ENCODE data around the gene SLC38A2.
"Not testable (repeated sequence)": the region's sequence is repeated elsewhere in the genome, so short reads cannot be mapped to it uniquely, and the experiment has no call there.

DNA sequence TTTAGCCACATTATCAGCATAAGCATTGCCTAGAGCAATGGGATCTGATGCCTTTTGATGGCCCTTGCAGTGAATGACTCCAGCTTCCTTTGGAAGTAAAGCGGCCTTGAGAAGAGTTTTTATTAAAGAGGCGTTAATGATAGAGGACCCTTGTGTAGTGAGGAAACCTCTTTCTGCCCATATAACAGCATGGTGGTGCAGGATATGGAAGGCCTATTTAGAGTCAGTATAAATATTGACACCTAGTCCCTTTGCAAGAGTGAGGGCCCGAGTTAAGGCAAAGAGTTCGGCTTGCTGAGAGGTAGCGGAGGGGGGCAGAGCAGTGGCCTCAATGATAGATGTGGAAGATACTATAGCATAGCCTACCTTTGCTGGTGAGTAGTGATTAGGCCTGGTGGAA, 47.5 kb downstream of the SLC38A2 start:
- TF ChIP-seq, protein P1, sequence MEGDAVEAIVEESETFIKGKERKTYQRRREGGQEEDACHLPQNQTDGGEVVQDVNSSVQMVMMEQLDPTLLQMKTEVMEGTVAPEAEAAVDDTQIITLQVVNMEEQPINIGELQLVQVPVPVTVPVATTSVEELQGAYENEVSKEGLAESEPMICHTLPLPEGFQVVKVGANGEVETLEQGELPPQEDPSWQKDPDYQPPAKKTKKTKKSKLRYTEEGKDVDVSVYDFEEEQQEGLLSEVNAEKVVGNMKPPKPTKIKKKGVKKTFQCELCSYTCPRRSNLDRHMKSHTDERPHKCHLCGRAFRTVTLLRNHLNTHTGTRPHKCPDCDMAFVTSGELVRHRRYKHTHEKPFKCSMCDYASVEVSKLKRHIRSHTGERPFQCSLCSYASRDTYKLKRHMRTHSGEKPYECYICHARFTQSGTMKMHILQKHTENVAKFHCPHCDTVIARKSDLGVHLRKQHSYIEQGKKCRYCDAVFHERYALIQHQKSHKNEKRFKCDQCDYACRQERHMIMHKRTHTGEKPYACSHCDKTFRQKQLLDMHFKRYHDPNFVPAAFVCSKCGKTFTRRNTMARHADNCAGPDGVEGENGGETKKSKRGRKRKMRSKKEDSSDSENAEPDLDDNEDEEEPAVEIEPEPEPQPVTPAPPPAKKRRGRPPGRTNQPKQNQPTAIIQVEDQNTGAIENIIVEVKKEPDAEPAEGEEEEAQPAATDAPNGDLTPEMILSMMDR (IDR thresholded peaks at IDR 0.05; ENCODE audit: poor library complexity, severe bottlenecking), result not testable (repeated sequence)
- TF ChIP-seq SMC3 (conservative IDR thresholded peaks at IDR 0.05; ENCODE audit: poor library complexity); POLR2AphosphoS5 (IDR thresholded peaks at IDR 0.05); RAD21 (conservative IDR thresholded peaks at IDR 0.05); EZH2 (IDR thresholded peaks at IDR 0.05; ENCODE audit: borderline replicate concordance, insufficient read depth, low read length, poor library complexity, severe bottlenecking); EP300 (conservative IDR thresholded peaks at IDR 0.05; ENCODE audit: poor library complexity, severe bottlenecking); TAF1 (IDR thresholded peaks at IDR 0.05; ENCODE audit: low read depth): not testable (repeated sequence)
- TF ChIP-seq, protein P2, sequence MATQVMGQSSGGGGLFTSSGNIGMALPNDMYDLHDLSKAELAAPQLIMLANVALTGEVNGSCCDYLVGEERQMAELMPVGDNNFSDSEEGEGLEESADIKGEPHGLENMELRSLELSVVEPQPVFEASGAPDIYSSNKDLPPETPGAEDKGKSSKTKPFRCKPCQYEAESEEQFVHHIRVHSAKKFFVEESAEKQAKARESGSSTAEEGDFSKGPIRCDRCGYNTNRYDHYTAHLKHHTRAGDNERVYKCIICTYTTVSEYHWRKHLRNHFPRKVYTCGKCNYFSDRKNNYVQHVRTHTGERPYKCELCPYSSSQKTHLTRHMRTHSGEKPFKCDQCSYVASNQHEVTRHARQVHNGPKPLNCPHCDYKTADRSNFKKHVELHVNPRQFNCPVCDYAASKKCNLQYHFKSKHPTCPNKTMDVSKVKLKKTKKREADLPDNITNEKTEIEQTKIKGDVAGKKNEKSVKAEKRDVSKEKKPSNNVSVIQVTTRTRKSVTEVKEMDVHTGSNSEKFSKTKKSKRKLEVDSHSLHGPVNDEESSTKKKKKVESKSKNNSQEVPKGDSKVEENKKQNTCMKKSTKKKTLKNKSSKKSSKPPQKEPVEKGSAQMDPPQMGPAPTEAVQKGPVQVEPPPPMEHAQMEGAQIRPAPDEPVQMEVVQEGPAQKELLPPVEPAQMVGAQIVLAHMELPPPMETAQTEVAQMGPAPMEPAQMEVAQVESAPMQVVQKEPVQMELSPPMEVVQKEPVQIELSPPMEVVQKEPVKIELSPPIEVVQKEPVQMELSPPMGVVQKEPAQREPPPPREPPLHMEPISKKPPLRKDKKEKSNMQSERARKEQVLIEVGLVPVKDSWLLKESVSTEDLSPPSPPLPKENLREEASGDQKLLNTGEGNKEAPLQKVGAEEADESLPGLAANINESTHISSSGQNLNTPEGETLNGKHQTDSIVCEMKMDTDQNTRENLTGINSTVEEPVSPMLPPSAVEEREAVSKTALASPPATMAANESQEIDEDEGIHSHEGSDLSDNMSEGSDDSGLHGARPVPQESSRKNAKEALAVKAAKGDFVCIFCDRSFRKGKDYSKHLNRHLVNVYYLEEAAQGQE (IDR thresholded peaks at IDR 0.05; ENCODE audit: borderline replicate concordance), result not testable (repeated sequence)
